IMR-90 (cell line): ENCODE data around the gene LACC1. TPM values are rescaled to one million over a fixed set of nuclear protein-coding genes. Genes with fewer than 3 reads are reported as not detected.

ENCODE experiments used
- ATAC-seq: fragments of 200-7000 bp; cut with Tn5 transposase; 2 replicates; pipeline ENCODE4 v1.9.1; 2020; ENCODE audit warnings: low read depth, mild to moderate bottlenecking, moderate library complexity
- BruUV-seq: library from RNA; stranded (reverse); fragments of 400-500 nt; replicated peaks from 2 replicates; lab custom pipeline; 2021; lab: Mats Ljungman, UMichigan
- CTCF ChIA-PET: fragments of 300-600 bp; formaldehyde crosslinking; extraction: SDS; loops from one replicate; lab custom pipeline; 2021; ENCODE audit warnings: antibody characterized with exemption; lab: Yijun Ruan, JAX
- POLR2A ChIA-PET: fragments of 300-600 bp; sonication (Branson Sonifier 250); formaldehyde crosslinking; loops from one replicate; lab custom pipeline; 2022; ENCODE audit warnings: antibody characterized with exemption; ENCODE audit not compliant: unreplicated experiment; lab: Charles Lee
- DNase-seq: peaks from one replicate; pipeline ENCODE4 v3.0.0; 2013
- H2AFZ ChIP-seq: replicated peaks from 2 replicates; pipeline ENCODE3; 2013; ENCODE audit warnings: low read length, mild to moderate bottlenecking; ENCODE audit not compliant: poor library complexity
- H2AK5ac ChIP-seq: 2 replicates; pipeline ENCODE4 v1.6.1; 2013; ENCODE audit warnings: low read depth, low read length, inconsistent platforms
- H2AK9ac ChIP-seq: replicated peaks from 2 replicates; pipeline ENCODE3; 2013; ENCODE audit warnings: mild to moderate bottlenecking, low read depth, low read length, moderate library complexity; ENCODE audit not compliant: poor library complexity
- H2BK120ac ChIP-seq: 2 replicates; pipeline ENCODE4 v1.6.1; 2013; ENCODE audit warnings: low read depth, low read length, inconsistent platforms
- H2BK15ac ChIP-seq: 3 replicates; pipeline ENCODE4 v1.6.1; 2013; ENCODE audit warnings: low read depth, low read length, inconsistent platforms
- H2BK20ac ChIP-seq: 2 replicates; pipeline ENCODE4 v1.6.1; 2013; ENCODE audit warnings: low read depth, mild to moderate bottlenecking, inconsistent platforms, low read length, moderate library complexity
- H2BK5ac ChIP-seq: 2 replicates; pipeline ENCODE4 v1.6.1; 2013; ENCODE audit warnings: mild to moderate bottlenecking, low read depth, low read length, inconsistent platforms; ENCODE audit not compliant: poor library complexity, severe bottlenecking
- H3K14ac ChIP-seq: replicated peaks from 2 replicates; pipeline ENCODE4 v1.6.1; 2013; ENCODE audit warnings: low read depth, low read length, inconsistent platforms
- H3K18ac ChIP-seq: 2 replicates; pipeline ENCODE4 v1.6.1; 2013; ENCODE audit warnings: low read depth, low read length, control low read depth
- H3K23ac ChIP-seq: 2 replicates; pipeline ENCODE4 v1.6.1; 2013; ENCODE audit warnings: low read depth, low read length, inconsistent platforms
- H3K27ac ChIP-seq: 2 replicates; pipeline ENCODE4 v1.5.1; 2013; ENCODE audit warnings: mild to moderate bottlenecking, control low read depth, low read length; ENCODE audit not compliant: insufficient read depth
- H3K27me3 ChIP-seq: 2 replicates; pipeline ENCODE4 v1.6.1; 2013; ENCODE audit warnings: low read length; ENCODE audit not compliant: control insufficient read depth, insufficient read depth
- H3K36me3 ChIP-seq: 2 replicates; pipeline ENCODE4 v1.6.1; 2013; ENCODE audit warnings: low read length, mixed read lengths; ENCODE audit not compliant: control insufficient read depth, insufficient read depth
- H3K4ac ChIP-seq: 2 replicates; pipeline ENCODE4 v1.6.1; 2013; ENCODE audit warnings: low read depth, low read length, inconsistent platforms
- H3K4me1 ChIP-seq: 2 replicates; pipeline ENCODE4 v1.6.1; 2013; ENCODE audit warnings: low read length, mixed read lengths; ENCODE audit not compliant: control insufficient read depth, insufficient read depth
- H3K4me2 ChIP-seq: 2 replicates; pipeline ENCODE4 v1.6.1; 2013; ENCODE audit warnings: low read depth, mild to moderate bottlenecking, control low read depth, low read length, moderate library complexity
- H3K4me3 ChIP-seq: 2 replicates; pipeline ENCODE4 v1.5.1; 2013; ENCODE audit warnings: low read depth, mild to moderate bottlenecking, control low read depth, low read length, moderate library complexity; ENCODE audit not compliant: insufficient read depth
- H3K56ac ChIP-seq: 2 replicates; pipeline ENCODE4 v1.6.1; 2013; ENCODE audit warnings: low read length, inconsistent platforms; ENCODE audit not compliant: insufficient read depth; ENCODE audit errors: extremely low read depth
- H3K79me1 ChIP-seq, 2 experiments: 2 replicates each; pipeline ENCODE4 v1.6.1; 2013; ENCODE audit warnings: low read length in 2 of 2, inconsistent platforms in 1 of 2, low read depth in 1 of 2
- H3K9ac ChIP-seq: 2 replicates; pipeline ENCODE4 v1.6.1; 2013; ENCODE audit warnings: low read depth, low read length, control low read depth
- H3K9me1 ChIP-seq: 2 replicates; pipeline ENCODE4 v1.6.1; 2013; ENCODE audit warnings: low read length, inconsistent platforms; ENCODE audit not compliant: insufficient read depth
- H3K9me3 ChIP-seq: 2 replicates; pipeline ENCODE4 v1.6.1; 2013; ENCODE audit warnings: low read length; ENCODE audit not compliant: control insufficient read depth, insufficient read depth
- H4K20me1 ChIP-seq: 2 replicates; pipeline ENCODE4 v1.6.1; 2013; ENCODE audit warnings: low read length, inconsistent platforms; ENCODE audit not compliant: insufficient read depth
- H4K5ac ChIP-seq: 2 replicates; pipeline ENCODE4 v1.6.1; 2013; ENCODE audit warnings: mild to moderate bottlenecking, low read depth, low read length, control low read depth
- H4K8ac ChIP-seq, 2 experiments: 2 replicates each; pipeline ENCODE4 v1.6.1; 2013; ENCODE audit warnings: low read depth in 2 of 2, low read length in 2 of 2, control low read depth in 1 of 2, inconsistent platforms in 1 of 2
- H4K91ac ChIP-seq: 2 replicates; pipeline ENCODE4 v1.6.1; 2013; ENCODE audit warnings: low read depth, low read length, inconsistent platforms; ENCODE audit not compliant: insufficient read depth
- BHLHE40 ChIP-seq: fragments of 150-350 bp; IDR thresholded peaks from 2 replicates; pipeline ENCODE4 v1.6.1; 2016; ENCODE audit warnings: mild to moderate bottlenecking, low read depth, low read length
- CEBPB ChIP-seq: IDR thresholded peaks from 2 replicates; pipeline ENCODE4 v1.6.1; 2012; ENCODE audit warnings: low read depth, low read length, improper control_type of control experiment
- CHD1 ChIP-seq: IDR thresholded peaks from 2 replicates; pipeline ENCODE4 v1.6.1; 2012; ENCODE audit warnings: low read depth, low read length, improper control_type of control experiment
- CTCF ChIP-seq: conservative IDR thresholded peaks from 2 replicates; pipeline ENCODE4 v1.5.1; 2012; ENCODE audit warnings: mild to moderate bottlenecking, low read depth, low read length, improper control_type of control experiment
- ELK1 ChIP-seq: fragments of 150-350 bp; IDR thresholded peaks from 2 replicates; pipeline ENCODE4 v1.6.1; 2016; ENCODE audit warnings: low read depth, mild to moderate bottlenecking, low read length, moderate library complexity, borderline replicate concordance
- FOS ChIP-seq: fragments of 150-350 bp; IDR thresholded peaks from 2 replicates; pipeline ENCODE4 v1.6.1; 2016; ENCODE audit warnings: low read depth, low read length
- MAFK ChIP-seq: IDR thresholded peaks from 2 replicates; pipeline ENCODE4 v1.6.1; 2012; ENCODE audit warnings: low read depth, low read length, improper control_type of control experiment
- MAZ ChIP-seq: IDR thresholded peaks from 2 replicates; pipeline ENCODE4 v1.6.1; 2012; ENCODE audit warnings: low read depth, mild to moderate bottlenecking, low read length, improper control_type of control experiment, moderate library complexity, borderline replicate concordance
- MXI1 ChIP-seq: IDR thresholded peaks from 2 replicates; pipeline ENCODE4 v1.6.1; 2012; ENCODE audit warnings: low read depth, mild to moderate bottlenecking, low read length, moderate library complexity, borderline replicate concordance
- NFE2L2 ChIP-seq: fragments of 150-350 bp; IDR thresholded peaks from 2 replicates; pipeline ENCODE4 v1.6.1; 2016; ENCODE audit warnings: low read depth, mild to moderate bottlenecking, low read length
- POLR2A ChIP-seq: IDR thresholded peaks from 2 replicates; pipeline ENCODE4 v1.6.1; 2012; ENCODE audit warnings: mild to moderate bottlenecking, low read depth, low read length
- RAD21 ChIP-seq: IDR thresholded peaks from 2 replicates; pipeline ENCODE4 v1.6.1; 2012; ENCODE audit warnings: low read length, improper control_type of control experiment
- RCOR1 ChIP-seq: IDR thresholded peaks from 2 replicates; pipeline ENCODE4 v1.6.1; 2012; ENCODE audit warnings: mild to moderate bottlenecking, low read length, improper control_type of control experiment; ENCODE audit not compliant: insufficient replicate concordance
- RFX5 ChIP-seq: IDR thresholded peaks from 2 replicates; pipeline ENCODE4 v1.8.0; 2012; ENCODE audit warnings: low read depth, mild to moderate bottlenecking, low read length, moderate library complexity
- SMC3 ChIP-seq: fragments of 150-350 bp; IDR thresholded peaks from 2 replicates; pipeline ENCODE4 v1.6.1; 2016; ENCODE audit warnings: low read depth, mild to moderate bottlenecking, antibody characterized with exemption, low read length, moderate library complexity
- USF2 ChIP-seq: fragments of 150-350 bp; IDR thresholded peaks from 2 replicates; pipeline ENCODE4 v1.6.1; 2017; ENCODE audit warnings: mild to moderate bottlenecking, antibody characterized with exemption, low read length, low read depth
- dilution Hi-C: fragments of 300-500 bp; cut with HindIII; formaldehyde crosslinking; loops from one replicate; pipeline ENCODE4 v1.14.3; 2018; ENCODE audit warnings: low sequenced_read_pairs; ENCODE audit not compliant: unreplicated experiment
- in situ Hi-C: fragments of 300-500 bp; cut with MboI; formaldehyde crosslinking; loops from 3 replicates; pipeline ENCODE4 v1.14.3; 2019; ENCODE audit warnings: low sequenced_read_pairs, inconsistent platforms, mixed read lengths
- intact Hi-C: fragments of 100-400 bp; cut with micrococcal nuclease; formaldehyde crosslinking; loops from 2 replicates; pipeline ENCODE4 v1.10.0; 2022
- polyA plus RNA-seq, 3 experiments: library from polyadenylated mRNA; depleted of rRNA; stranded (reverse); fragments of >200 nt; gene quantifications; 2 replicates each; pipeline ENCODE4 v1.2.3, GENCODE V29; 2012; ENCODE audit warnings: low replicate concordance in 1 of 3
- total RNA-seq: library from RNA; depleted of rRNA; stranded (reverse); fragments of >200 nt; gene quantifications from 2 replicates; pipeline ENCODE4 v1.2.3, GENCODE V29; 2012

The LACC1 gene
- total and polyA plus RNA-seq, 2 of the 4 experiments (the other 2 are of a cell fraction), result 3.2 to 4.7 TPM

- Histone ChIP-seq H3K9me3 (no peaks in the 10 kb centered on the region), H4K91ac (no peak overlapping the region), H3K4ac (no peak overlapping the region), H3K9me1 (peaks cover 6% of the 10 kb centered on the region; the same call in 1 of the 2 replicates), H2AK9ac (no peak overlapping the region), H3K9ac (no peak overlapping the region), H3K27ac (no peak overlapping the region), H4K5ac (no peak overlapping the region), H4K20me1 (no peaks in the 10 kb centered on the region), H3K4me2 (no peak overlapping the region), H3K27me3 (no peaks in the 10 kb centered on the region), H3K18ac (no peak overlapping the region), H2AFZ (no peak overlapping the region), H3K79me1 (peaks cover 0 to 16% of the 10 kb centered on the region in 2 experiments; a peak in 3 of 4 replicates), H2BK120ac (no peak overlapping the region), H2BK5ac (no peak overlapping the region), H3K4me1 (peaks cover 10% of the 10 kb centered on the region), H2AK5ac (no peak overlapping the region), H3K23ac (no peak overlapping the region), H3K56ac (no peak overlapping the region), H3K4me3 (no peak overlapping the region), H3K14ac (no peak overlapping the region), H4K8ac (no peak overlapping the region), H2BK15ac (no peak overlapping the region), H3K36me3 (no peaks in the 10 kb centered on the region), H2BK20ac (no peak overlapping the region)
- DNase-seq, result no peak
- dilution Hi-C loops, result no loop called here
- CTCF ChIA-PET, result interaction anchor here (0.8 kb wide), 1 partner anchor 62 kb away, joined by 3 read pairs; no protein-coding TSS in a partner anchor
- TF ChIP-seq SMC3, result no peak
- TF ChIP-seq CHD1, result no peak
- TF ChIP-seq MAZ, result no peak
- TF ChIP-seq USF2, result no peak
- TF ChIP-seq RCOR1, result no peak
- no peak for TF ChIP-seq POLR2A
- TF ChIP-seq NFE2L2, result no peak
- no peak for TF ChIP-seq ELK1
- no peak for TF ChIP-seq CTCF
- no peak for TF ChIP-seq FOS
- no peak for TF ChIP-seq BHLHE40
- TF ChIP-seq RFX5, result no peak
- TF ChIP-seq CEBPB, result no peak
- TF ChIP-seq MAFK, result no peak
- no peak for TF ChIP-seq MXI1
- TF ChIP-seq RAD21, result no peak
- POLR2A ChIA-PET, result no interaction called here
- no TSS peak for BruUV-seq
- intact Hi-C loops, result loop anchor here (2.0 to 10.0 kb wide), 7 partner anchors 90 to 1213 kb away; partner anchors contain the start of gene ENOX1
- no peak for ATAC-seq
- in situ Hi-C loops, result loop anchor here (10.0 kb wide), 1 partner anchor 793 kb away; no protein-coding TSS in a partner anchor
Observed at GRCh38 chr13:43877326-43877725, 2.4 kb upstream of the LACC1 start.
